ENCODE data around the gene STAC2. TPM values are rescaled to one million over a fixed set of nuclear protein-coding genes. Genes with fewer than 3 reads are reported as not detected.

The STAC2 gene
- total and polyA plus RNA-seq, 2 of the 13 experiments (the other 11 are each of a cell fraction or from before 2014, with no cell fraction given): not detected

DNA sequence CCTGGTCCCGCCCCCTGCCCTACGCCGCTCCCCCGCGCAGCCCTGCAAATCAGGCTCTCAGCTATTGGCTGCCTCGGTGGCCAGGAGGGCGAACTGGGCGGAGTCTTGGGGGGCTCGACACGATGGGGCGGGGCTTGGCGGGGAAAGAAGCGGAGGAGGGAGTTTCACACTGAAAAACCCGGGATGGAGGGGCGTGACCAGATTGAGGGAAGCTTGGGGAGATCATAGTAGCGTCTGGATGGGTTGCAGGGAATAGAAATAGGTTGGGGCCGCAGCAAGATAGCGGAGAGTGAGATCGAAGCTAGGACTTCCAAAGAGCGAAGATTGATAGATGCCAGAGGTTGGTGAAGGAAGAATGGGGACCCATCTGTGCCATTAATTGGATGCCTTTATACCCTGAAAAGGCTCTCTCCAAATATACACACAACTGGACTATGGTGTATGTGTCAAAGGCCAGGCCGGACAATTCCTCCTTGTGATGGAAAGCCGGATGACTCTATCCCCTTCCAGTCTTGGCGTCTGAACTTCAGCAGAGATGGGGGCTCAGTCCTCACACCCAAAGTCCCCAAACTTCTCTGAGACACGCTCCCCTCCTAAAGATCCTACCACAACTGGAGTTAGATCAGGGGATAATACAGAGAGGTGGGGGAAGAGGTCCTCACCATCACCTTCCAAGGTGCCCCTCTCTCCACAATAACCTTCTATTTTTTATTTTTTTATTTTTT lies 376 bp upstream of the STAC2 start:
- intact Hi-C loops (cut with micrococcal nuclease; ENCODE audit: unreplicated experiment): no loop called here
- FAIRE-seq: no peak
- H3K4me1 ChIP-seq (ENCODE audit: insufficient read depth, low read length): peaks cover 7% of the 10 kb centered on the region; the same call in 1 of the 2 replicates
- ChIA-PET POLR2A (no interaction called here), CTCF (ENCODE audit: low intra/inter-chr PET ratio, low total read pairs) (no interaction called here)
- H2AFZ ChIP-seq (ENCODE audit: low read length): no peak overlapping the region
- BruUV-seq (replicated peaks): no TSS peak
- ATAC-seq: peak; percentile 8; the same call in 2 of the 3 replicates
- in situ Hi-C loops (cut with HindIII; ENCODE audit: extremely low pct_ligation_motif_present, low pct_unique_long_range_greater_than_20kb): no loop called here
- 23% methylated on average over 24 of the region's 24 CpGs for WGBS (ENCODE audit: low lambda C conversion rate)
- H3K27ac ChIP-seq (ENCODE audit: extremely low read length, insufficient read depth, low read length): no peak overlapping the region
- H3K27me3 ChIP-seq (ENCODE audit: control insufficient read depth in 1 of 2, insufficient read depth in 2 of 2, low read length in 2 of 2): peaks cover 26 to 78% of the 10 kb centered on the region in 2 experiments
- no peaks in the 10 kb centered on the region for H3K9me3 ChIP-seq (ENCODE audit: low read length)
- TF ChIP-seq, protein P1, sequence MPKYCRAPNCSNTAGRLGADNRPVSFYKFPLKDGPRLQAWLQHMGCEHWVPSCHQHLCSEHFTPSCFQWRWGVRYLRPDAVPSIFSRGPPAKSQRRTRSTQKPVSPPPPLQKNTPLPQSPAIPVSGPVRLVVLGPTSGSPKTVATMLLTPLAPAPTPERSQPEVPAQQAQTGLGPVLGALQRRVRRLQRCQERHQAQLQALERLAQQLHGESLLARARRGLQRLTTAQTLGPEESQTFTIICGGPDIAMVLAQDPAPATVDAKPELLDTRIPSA (CRISPR knock-in tag; IDR thresholded peaks at IDR 0.05; ENCODE audit: borderline replicate concordance): no peak
- TF ChIP-seq CENPX (CRISPR knock-in tag; IDR thresholded peaks at IDR 0.05) (no peak), NFAT5 (CRISPR knock-in tag; IDR thresholded peaks at IDR 0.05) (no peak), EHMT2 (IDR thresholded peaks at IDR 0.05; ENCODE audit: borderline replicate concordance, low read depth, low read length) (no peak)
- TF ChIP-seq, protein P2, sequence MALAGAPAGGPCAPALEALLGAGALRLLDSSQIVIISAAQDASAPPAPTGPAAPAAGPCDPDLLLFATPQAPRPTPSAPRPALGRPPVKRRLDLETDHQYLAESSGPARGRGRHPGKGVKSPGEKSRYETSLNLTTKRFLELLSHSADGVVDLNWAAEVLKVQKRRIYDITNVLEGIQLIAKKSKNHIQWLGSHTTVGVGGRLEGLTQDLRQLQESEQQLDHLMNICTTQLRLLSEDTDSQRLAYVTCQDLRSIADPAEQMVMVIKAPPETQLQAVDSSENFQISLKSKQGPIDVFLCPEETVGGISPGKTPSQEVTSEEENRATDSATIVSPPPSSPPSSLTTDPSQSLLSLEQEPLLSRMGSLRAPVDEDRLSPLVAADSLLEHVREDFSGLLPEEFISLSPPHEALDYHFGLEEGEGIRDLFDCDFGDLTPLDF (CRISPR knock-in tag; IDR thresholded peaks at IDR 0.05): no peak
- H4K20me1 ChIP-seq (ENCODE audit: insufficient read depth, low read length): no peaks in the 10 kb centered on the region
- no peak for DNase-seq (ENCODE audit: low spot score)
- H3K4me2 ChIP-seq (ENCODE audit: low read depth, low read length): peak overlapping the region; percentile 51; the same call in 1 of the 2 replicates
- H3K9ac ChIP-seq (ENCODE audit: insufficient read depth, low read depth, low read length): no peak overlapping the region
- H3K4me3 ChIP-seq (replicated peaks in 1 of 3; ENCODE audit: insufficient read depth in 1 of 3, low read depth in 2 of 3, low read length in 3 of 3): peak overlapping the region in 2 of 3 experiments; percentile 18 to 57; a peak in 2 of 6 replicates
- no peaks in the 10 kb centered on the region for H3K79me2 ChIP-seq (ENCODE audit: insufficient read depth, low read length)
- H3K36me3 ChIP-seq (replicated peaks in 1 of 2; ENCODE audit: control insufficient read depth in 1 of 2, insufficient read depth in 2 of 2, low read length in 2 of 2): no peaks in the 10 kb centered on the region
